Measurements from ENCODE around the gene ACP1. TPM values are rescaled to one million over a fixed set of nuclear protein-coding genes. Genes with fewer than 3 reads are reported as not detected.

The ACP1 gene
- total RNA-seq, 1 experiment from 2014 or later = 132 TPM

GRCh38 chr2:248724-249123 lies 16.0 kb upstream of the ACP1 start:
- ChIA-PET CTCF (interaction anchor here (1.5 to 2.1 kb wide), 2 partner anchors 11 to 389 kb away, joined by 3 to 8 read pairs; no protein-coding TSS in a partner anchor), POLR2A (no interaction called here)
- DNase-seq (ENCODE audit: unreplicated experiment) = no peak
- no peak overlapping the region for H3K27ac Mint-ChIP-seq (ENCODE audit: low read depth, unreplicated experiment)
- intact Hi-C loops (cut with micrococcal nuclease) = loop anchor here (10.0 kb wide), 1 partner anchor 276 kb away; no protein-coding TSS in a partner anchor
- H3K4me1 Mint-ChIP-seq (ENCODE audit: insufficient read depth, unreplicated experiment) = peaks cover 8% of the 10 kb centered on the region
- no peak for TF ChIP-seq CTCF (IDR thresholded peaks at IDR 0.05; ENCODE audit: unreplicated experiment)
- H3K36me3 Mint-ChIP-seq (ENCODE audit: insufficient read depth, unreplicated experiment) = peaks cover 52% of the 10 kb centered on the region
- no peaks in the 10 kb centered on the region for H3K9me3 Mint-ChIP-seq (ENCODE audit: unreplicated experiment)
- no TSS peak for BruUV-seq (replicated peaks)
- H3K4me3 Mint-ChIP-seq (ENCODE audit: unreplicated experiment) = no peak overlapping the region
- H3K27me3 Mint-ChIP-seq (ENCODE audit: insufficient read depth, unreplicated experiment) = no peaks in the 10 kb centered on the region

GRCh38 chr2:249538-250042 lies 15.2 kb upstream of the ACP1 start:
- ChIA-PET POLR2A (interaction anchor here (0.7 kb wide), 1 partner anchor 9 kb away, joined by 3 read pairs; no protein-coding TSS in a partner anchor), CTCF (interaction anchor here (1.5 kb wide), 1 partner anchor 389 kb away, joined by 3 read pairs; no protein-coding TSS in a partner anchor)
- peaks cover 44% of the 10 kb centered on the region for H3K36me3 Mint-ChIP-seq (ENCODE audit: insufficient read depth, unreplicated experiment)
- H3K27ac Mint-ChIP-seq (ENCODE audit: low read depth, unreplicated experiment) = no peak overlapping the region
- peaks cover 8% of the 10 kb centered on the region for H3K4me1 Mint-ChIP-seq (ENCODE audit: insufficient read depth, unreplicated experiment)
- BruUV-seq (replicated peaks) = no TSS peak
- no peak for DNase-seq (ENCODE audit: unreplicated experiment)
- H3K27me3 Mint-ChIP-seq (ENCODE audit: insufficient read depth, unreplicated experiment) = no peaks in the 10 kb centered on the region
- no peak overlapping the region for H3K4me3 Mint-ChIP-seq (ENCODE audit: unreplicated experiment)
- intact Hi-C loops (cut with micrococcal nuclease) = loop anchor here (10.0 kb wide), 1 partner anchor 275 kb away; no protein-coding TSS in a partner anchor
- no peak for TF ChIP-seq CTCF (IDR thresholded peaks at IDR 0.05; ENCODE audit: unreplicated experiment)
- H3K9me3 Mint-ChIP-seq (ENCODE audit: unreplicated experiment) = no peaks in the 10 kb centered on the region

GRCh38 chr2:252001-252602 lies 12.6 kb upstream of the ACP1 start:
- no TSS peak for BruUV-seq (replicated peaks)
- no peak overlapping the region for H3K27ac Mint-ChIP-seq (ENCODE audit: low read depth, unreplicated experiment)
- no peak for DNase-seq (ENCODE audit: unreplicated experiment)
- ChIA-PET CTCF (no interaction called here), POLR2A (interaction anchor here (0.6 kb wide), 1 partner anchor 11 kb away, joined by 3 read pairs; no protein-coding TSS in a partner anchor)
- H3K27me3 Mint-ChIP-seq (ENCODE audit: insufficient read depth, unreplicated experiment) = no peaks in the 10 kb centered on the region
- intact Hi-C loops (cut with micrococcal nuclease) = no loop called here
- H3K9me3 Mint-ChIP-seq (ENCODE audit: unreplicated experiment) = no peaks in the 10 kb centered on the region
- no peak for TF ChIP-seq CTCF (IDR thresholded peaks at IDR 0.05; ENCODE audit: unreplicated experiment)
- peaks cover 23% of the 10 kb centered on the region for H3K36me3 Mint-ChIP-seq (ENCODE audit: insufficient read depth, unreplicated experiment)
- H3K4me3 Mint-ChIP-seq (ENCODE audit: unreplicated experiment) = no peak overlapping the region
- H3K4me1 Mint-ChIP-seq (ENCODE audit: insufficient read depth, unreplicated experiment) = no peaks in the 10 kb centered on the region

GRCh38 chr2:253202-253638 lies 11.5 kb upstream of the ACP1 start:
- no peaks in the 10 kb centered on the region for H3K27me3 Mint-ChIP-seq (ENCODE audit: insufficient read depth, unreplicated experiment)
- no peak for DNase-seq (ENCODE audit: unreplicated experiment)
- no peak for TF ChIP-seq CTCF (IDR thresholded peaks at IDR 0.05; ENCODE audit: unreplicated experiment)
- intact Hi-C loops (cut with micrococcal nuclease) = no loop called here
- peaks cover 18% of the 10 kb centered on the region for H3K36me3 Mint-ChIP-seq (ENCODE audit: insufficient read depth, unreplicated experiment)
- POLR2A ChIA-PET = no interaction called here
- CTCF ChIA-PET = no interaction called here
- no peak overlapping the region for H3K4me3 Mint-ChIP-seq (ENCODE audit: unreplicated experiment)
- no peaks in the 10 kb centered on the region for H3K4me1 Mint-ChIP-seq (ENCODE audit: insufficient read depth, unreplicated experiment)
- no peaks in the 10 kb centered on the region for H3K9me3 Mint-ChIP-seq (ENCODE audit: unreplicated experiment)
- H3K27ac Mint-ChIP-seq (ENCODE audit: low read depth, unreplicated experiment) = no peak overlapping the region
- no TSS peak for BruUV-seq (replicated peaks)
